HG03159 (cell line): ENCODE data around the gene MCAT.
"Not testable (repeated sequence)": the region's sequence is repeated elsewhere in the genome, so short reads cannot be mapped to it uniquely, and the experiment has no call there.

ENCODE experiments used
- ATAC-seq: cut with Tn5 transposase; IDR thresholded peaks from one replicate; pipeline ENCODE4 v1.9.1; 2021; ENCODE audit warnings: mild to moderate bottlenecking, moderate library complexity; ENCODE audit not compliant: unreplicated experiment

MCAT gene

DNA sequence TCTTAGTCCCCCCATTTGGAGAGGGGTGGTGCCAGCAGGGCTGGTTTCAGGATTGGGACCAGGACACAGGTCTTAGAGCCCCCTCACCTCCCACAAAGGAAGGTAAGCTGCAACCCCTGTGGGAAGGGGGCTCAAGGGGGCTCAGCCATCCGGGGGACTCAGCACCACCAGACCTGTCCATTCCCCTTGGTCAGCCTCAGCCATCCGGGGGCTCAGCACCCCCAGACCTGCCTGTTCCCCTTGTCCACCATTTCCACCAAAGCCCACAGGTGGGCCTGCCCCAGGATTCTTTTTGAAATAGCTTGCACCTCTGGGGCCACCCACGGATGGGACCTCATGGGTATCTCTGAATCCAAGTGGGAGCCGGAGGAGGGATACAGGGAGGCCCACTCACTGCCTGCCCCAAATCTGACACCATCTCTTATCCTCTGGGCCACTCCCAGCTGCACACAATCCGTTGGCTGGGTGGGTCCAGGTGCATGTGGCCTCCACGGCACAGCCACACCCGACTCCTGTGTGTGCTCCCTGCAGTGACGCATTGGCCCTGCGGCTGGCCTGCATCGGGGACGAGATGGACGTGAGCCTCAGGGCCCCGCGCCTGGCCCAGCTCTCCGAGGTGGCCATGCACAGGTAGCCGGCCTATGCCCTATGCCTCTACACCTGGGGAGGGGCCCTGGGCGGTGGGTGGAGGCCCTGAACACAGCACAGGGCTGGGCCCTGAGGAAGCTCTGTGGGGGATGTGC lies 15.9 kb downstream of the MCAT start:
- no peak for ATAC-seq

DNA sequence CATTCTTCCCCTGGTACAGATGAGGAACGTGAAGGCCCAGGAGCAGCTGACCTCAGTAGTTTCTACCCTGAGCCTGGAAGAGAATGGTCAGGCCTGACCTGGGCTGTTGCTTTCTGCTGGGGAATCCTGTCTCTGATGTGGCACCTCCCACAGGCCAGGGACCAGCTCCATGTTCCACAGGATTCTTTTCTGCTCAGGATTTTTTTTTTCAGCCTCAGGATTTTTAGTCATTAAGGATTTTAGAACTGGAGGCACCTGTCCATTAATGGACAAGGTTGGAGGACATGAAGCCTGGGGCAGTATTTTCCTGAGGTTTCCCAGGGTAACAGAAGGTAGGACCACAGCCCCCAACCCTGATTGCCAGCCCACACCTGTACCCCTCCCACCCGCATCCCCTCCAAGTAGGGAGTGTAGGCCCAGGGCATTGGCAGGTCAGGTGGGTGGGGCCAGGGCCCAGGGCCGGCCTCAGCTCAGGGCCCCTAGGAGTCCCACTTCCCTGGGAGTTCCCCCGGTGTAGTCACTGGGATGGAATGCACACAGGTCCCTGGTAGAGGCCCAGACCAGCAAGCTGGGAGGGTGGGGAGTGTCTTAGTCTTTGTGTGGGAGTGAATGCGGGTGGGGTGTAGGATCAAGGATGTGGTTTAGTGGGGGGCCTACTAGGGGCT lies 16.6 kb downstream of the MCAT start:
- ATAC-seq = no peak

DNA sequence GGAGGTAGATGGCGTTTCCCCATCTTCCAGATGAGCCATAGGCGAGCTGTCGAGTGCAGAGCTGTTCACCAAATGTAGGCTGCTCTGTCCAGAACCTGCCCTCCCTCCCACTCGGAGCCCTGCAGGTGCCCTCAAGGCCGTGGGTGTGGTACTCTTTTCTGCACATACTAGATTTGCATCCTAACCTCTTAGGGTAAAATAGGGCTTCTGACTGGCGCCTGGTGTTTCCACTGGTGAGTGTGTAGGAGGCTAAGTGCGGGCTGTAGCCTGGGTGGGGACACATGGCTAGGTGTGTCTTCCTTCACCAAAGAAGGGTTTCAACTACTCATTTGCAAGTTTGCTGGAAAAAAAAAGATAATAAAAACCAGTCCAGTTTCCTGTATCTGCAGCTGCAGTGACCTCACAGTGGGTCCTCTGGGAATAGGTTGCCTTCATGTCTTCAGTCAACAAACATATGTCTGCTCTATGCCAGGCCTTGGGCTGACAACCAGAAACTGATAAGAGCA lies 24.2 kb downstream of the MCAT start:
- no peak for ATAC-seq

DNA sequence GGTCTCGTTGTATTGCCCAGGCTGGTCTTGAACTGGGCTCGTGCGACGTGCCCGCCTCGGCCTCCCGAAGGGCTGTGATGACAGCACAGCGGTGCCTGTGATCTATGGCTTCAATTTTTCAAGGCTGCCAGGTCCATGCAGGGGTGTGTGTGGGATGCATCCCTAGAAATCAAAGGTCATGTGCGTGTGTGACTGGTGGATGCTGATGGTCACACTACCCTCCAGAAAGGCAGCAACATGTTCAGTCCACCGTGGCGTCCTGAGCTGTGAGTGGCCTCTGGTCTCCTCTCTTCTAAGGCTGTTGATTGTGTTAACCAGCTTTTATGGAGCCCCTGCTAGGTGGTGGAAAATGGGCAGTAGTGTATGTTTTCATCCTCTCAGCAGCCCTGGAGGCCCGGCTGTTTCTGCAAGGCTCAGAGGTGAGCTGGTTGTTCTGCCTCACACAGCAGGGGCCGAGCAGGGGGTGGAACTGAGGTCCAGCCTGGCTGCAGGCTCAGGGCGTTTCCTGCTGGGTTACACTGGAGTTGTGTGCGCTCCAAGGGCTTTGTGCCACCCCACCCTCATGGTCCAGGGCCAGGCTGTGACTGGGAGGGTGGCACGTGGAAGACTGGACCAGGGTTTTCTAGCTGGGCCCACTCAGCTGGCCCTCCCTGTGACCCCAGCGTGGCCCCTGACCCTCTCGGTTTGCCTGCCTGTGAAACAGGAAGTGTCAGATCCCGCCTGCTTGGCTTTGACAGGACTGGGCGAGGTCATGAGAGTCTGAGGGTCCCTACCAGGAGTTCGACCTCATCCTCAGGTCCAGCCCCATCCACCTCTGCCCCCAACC lies 25.0 kb downstream of the MCAT start:
- ATAC-seq = no peak

DNA sequence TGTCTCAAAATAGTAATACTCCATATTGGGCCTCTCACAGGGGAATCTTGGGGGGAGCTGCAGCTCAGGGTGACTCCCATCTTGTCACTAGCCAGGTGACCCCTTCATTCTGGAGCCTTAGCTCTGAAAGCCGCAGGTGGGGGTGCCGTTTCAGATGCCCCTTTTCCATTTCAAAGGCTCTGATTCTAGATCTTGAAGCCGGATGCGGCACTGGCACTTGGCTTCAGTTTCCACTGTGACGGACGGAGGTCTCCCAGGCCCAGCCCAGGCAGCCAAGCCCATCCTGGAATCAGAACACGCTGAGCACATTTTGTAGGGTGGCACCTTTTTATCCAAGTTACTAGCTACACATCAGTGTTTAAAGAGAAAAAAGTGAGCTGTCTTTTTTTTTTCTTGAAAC lies 26.3 kb downstream of the MCAT start:
- ATAC-seq = no peak

DNA sequence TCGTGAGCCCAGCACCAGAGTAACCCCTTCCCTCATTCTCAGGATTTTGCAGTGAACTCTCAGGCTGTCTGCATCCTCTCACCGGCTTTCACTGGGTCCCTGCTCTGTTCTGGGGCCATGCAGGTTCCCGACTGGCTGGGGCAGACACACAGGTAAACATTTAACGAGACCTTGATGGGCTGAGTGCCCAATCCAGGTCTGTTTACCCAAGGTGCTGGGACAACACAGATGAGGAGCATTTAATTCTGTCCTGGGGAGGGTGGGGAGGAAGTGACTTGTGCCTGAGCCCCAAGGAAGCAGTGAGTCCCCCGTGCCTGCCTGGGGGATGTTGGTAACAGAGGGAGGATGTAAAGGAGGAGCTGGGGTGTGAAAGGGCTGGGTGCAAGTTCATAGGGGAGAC lies 28.2 kb downstream of the MCAT start:
- no peak for ATAC-seq

DNA sequence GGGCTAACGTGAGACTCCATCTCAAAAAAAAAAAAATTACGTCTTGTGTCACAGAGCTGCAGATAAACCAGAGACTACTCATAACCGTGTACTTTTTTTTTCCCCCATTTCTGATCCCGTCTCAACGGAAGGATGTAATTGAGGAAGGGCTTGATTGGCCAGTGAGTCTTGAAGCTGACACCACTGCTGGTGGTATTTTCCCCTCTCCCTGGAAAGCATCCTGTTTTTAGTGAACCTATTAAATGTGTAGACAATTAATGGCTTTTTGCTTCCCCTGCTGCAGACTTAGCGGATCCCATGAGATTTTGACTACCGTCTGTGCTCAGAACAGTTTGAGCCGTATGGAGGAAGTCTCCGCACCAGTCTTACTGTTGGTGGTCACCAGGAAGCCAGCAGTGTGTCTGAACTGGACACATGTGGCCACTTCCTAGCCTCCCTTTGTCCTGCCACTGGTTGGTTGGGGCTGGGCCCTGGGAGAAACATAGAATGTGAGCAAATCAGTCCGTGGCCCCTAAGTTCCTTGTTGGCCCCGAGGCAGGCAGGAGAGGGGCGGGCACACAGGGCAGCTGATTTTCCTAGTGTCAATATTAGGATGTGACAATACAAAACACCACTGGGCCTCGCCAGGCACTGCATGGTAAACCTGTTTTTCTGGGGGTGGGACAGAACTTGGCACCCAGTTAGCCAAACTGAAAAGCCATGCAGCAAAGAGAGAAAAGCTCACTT lies 29.5 kb downstream of the MCAT start:
- no peak for ATAC-seq

DNA sequence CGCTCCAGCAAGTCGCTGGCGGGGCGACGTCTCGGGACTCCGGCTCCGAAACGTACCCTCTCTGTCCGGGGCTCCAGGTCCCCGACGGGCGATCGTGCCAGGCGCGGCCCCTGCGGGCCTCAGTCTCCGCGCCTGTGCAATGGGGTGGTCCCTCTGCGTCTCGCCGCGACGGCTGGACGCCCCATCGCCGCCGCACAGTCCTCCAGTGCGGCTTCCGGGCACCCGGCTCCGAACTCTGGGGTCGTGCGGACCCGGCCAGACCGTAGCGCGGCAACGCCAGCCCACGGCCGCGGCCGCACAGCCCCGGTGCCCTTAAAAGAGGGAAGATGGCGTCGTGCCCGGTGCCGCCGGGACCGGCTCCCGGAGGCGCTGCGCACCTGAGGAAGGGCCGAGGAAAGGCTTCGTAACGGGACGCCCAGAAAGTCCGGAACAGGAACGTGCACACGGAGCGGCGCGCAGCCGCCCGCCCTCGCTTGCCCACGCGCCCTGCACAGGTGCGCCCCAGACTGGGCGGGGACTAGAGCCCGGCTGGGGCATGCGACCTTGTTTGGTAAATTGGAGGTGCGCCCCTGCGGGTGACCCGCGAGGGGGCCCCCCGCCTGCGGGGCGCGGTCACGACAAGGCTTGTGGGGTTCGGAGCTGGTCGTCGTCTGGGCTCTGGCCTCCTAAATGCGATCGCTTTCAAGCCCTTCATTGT lies 32.1 kb downstream of the MCAT start:
- peak; percentile 47 for ATAC-seq

DNA sequence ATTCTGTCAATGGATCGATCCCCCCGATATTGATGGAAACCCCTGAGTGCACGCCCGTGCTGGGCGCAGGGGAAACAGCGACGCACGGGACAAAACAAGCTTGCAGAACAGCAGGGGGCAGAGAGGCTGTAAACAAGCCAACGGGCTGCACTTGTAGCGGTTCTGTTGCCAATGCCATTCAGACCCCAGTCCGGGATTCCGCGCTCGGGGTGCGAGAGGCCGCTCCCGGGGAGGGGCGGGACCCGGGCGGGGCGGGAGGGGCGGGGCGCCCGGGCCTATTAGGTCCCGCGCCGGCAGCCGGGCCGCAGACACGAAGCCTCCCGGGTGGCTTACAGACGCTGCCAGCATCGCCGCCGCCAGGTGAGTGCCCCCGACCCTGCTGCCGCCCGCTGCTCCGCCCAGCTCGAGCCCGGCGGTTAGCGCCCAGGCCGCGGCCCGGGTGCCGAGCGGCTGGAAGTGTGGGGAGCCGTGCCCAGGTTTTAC lies 32.7 kb downstream of the MCAT start, which contains the start of gene BIK:
BIK (plus strand) TSS at position 307 of the 483 bp plus-strand sequence. CDS start 13,273 bp downstream, outside the sequence.
- ATAC-seq = peak; percentile 39

DNA sequence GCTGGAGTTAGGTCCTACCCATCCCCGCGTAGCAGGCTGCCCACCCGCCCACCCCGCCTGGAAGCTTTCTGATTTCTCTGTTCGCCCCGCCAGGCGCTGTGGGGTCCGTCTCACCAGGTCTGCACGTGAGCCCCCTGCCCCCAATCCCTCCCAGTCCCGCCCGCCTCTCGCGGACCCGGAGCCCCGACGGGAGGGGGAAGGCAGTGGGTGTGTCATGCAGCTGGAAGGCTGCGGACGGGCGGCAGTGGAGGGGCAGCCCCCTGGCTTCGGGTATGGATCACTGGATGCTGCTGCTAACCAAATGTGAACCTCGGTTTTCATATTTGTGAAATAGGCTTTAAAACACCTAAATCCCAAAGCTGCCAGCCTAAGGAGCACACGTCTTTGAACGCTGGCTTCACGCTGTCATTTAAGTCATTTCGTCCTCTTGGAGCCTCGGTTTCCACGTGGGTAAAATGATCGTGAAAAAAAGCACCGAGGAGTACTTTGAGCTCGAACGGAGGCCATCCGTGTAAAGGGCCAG lies 33.2 kb downstream of the MCAT start:
- no peak for ATAC-seq

DNA sequence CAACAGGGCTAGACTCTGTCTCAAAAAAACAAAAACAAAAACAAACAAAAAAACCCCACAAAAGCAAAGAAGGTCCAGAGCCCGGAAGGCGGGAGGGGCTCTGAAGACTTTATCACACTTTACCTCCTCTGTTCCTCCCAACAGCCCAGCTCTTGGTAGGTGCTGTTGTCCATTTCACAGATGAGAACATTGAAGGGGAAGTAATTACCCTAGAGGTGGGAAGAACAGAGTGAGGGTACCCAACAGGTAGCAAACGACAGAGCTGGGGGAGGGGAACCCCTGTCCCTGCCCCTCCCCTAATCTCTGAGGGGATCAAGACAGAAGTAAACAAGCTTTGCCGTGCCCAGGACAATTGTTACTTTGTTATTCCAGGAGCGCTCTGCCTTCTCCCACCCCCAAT lies 33.7 kb downstream of the MCAT start:
- ATAC-seq = no peak

DNA sequence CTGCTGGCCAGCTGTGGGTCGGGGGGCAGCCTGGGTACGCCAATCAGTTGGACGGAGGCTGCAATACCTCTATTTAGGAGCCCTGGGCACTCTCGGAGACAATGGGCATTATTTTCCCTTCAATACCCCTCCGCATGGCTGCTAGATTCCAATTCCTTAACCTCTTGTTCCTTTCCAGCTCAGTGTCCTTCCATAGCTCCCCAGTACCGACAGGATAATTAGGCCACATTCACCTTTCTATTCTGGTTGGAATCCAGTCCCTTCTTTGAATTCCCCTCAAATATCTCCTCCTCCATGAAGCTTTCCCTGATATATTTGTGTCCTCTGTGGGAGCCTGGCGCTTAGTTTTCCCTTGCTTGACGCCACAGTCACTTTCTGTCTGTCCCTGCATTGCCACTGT lies 36.9 kb downstream of the MCAT start:
- ATAC-seq = no peak

DNA sequence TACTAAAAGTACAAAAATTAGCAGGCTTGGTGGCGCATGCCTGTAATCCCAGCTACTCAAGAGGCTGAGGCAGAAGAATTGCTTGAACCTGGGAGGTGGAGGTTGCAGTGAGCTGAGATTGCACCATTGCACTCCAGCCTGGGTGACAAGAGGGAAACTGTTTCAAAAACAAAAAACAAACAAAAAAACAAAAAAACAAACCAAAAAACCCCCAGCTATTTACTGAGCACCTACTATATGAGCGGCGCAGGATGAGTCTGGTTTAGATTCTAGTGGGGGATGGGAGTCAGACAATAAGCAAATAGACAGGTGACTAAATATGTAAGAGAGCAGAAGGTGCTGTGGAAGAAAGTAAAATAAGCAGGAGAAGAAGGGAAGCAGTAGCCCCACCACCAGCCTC lies 38.2 kb downstream of the MCAT start:
- ATAC-seq = not testable (repeated sequence)

DNA sequence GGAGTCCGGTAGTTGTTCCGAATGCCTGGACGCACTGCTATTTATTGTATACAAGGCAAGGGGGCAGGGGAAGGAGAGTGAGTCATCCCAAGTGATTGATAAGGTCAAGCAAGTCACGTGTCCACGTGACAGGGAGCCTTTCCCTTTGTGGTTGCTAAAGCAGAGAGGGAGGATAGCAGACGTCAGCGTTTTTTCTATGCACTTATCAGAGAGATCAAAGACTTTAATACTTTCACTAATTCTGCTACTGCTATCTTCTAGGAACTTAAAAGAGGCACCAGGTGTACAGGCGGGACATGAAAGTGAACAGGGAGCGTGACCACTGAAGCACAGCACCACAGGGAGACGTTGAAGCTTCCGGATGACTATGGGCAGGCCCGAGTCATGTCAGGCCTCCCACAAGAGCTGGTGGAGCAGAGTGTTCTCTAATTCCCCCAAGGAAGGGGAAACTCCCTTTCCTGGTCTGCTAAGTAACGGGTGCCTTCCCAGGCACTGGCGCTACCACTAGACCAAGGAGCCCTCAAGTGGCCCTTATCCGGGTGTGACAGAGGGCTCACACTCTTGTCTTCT lies 39.1 kb downstream of the MCAT start:
- ATAC-seq = not testable (repeated sequence)

DNA sequence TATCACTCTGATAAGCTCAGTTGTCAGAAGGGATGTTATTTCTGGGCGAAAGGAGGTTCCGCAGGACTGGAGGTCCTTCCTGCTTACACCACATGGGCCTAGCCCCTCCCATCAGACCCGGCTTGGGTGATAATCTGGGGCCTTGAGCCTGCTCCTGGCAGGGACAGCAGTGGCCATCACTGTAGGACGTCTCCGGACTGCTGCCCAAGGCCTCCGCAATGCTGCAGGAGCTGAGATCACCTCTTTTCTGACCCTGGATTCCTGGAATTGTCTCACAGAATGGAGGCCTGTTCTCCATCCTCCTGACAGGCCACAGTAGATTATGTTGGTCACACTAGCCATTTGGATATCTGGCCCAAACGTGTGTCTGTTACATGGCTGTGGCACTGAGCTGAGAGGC lies 41.9 kb downstream of the MCAT start:
- ATAC-seq = no peak

DNA sequence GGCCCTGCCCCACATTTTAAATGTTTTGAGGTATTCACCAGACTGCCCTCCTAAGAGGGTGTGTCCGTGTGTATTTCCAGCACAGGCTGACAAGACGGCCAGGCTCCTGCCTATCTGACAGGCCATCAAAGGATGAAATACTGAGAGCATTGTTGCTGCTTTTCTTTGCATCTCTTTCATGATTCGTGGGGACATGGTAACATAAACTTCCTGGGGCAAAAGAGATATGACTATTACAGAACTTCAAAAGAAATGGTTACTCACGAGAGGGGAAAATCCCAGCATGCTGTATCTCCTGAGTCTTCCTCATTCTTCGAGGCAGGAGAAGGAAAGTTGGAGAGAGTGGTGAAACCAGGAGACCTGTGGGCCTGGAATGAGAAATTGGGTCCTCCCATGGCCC lies 43.0 kb downstream of the MCAT start:
- no peak for ATAC-seq

DNA sequence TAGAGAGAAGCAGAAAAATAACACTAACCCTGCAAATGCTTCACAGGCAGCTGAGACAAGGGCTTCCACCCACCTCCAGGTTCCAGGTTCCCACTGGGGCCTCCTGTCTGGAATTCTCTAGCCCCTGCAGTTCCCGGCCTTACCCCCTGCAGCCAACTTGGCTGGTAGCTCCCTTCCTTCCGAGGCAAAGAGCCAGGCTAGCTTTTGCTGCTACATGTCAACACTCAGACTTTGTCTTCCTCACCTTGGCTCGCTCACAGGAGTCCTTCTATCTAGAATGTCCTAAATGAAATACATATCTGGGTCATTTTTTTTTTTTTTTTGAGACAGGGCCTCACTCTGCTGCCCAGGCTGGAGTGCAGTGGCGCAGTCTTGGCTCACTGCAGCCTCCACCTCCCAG lies 44.1 kb downstream of the MCAT start:
- ATAC-seq = no peak

DNA sequence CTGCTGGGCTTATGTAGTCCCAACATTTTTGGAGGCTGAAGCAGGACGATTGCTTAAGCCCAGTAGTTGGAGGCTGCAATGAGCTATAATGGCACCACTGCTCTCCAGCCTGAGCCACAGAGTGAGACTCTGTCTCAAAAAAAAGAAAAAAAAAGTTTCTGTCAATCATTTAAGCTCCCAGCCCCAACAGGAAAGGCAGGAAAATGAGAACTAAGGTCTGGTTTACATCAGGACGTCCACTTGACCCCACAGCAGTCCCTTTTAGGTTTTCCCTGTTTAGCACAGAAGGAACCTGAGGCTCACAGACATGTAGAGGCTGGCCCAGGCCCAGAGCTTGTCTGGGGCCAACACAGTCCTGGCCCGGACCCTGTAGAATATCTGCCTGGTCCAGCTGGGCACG lies 44.8 kb downstream of the MCAT start:
- ATAC-seq = no peak

DNA sequence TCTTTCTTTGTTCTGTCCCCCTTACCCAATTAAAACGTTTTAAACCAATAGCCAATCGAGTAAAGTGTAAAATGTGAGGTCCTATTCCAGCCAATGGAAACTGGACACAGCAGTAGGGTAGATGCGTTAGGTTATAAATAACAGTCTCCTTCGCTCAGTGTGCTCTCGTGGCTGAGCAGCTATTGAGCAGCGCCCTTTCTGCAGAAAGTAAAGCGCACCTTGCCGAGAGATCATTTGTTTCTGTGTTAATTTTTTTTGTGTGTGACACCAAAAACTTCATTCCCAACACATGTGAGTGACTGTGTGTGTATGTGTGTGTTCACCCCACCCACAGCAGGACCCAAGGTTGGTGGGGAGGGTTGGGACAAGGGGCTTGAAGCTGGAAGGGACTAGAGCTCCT lies 46.8 kb downstream of the MCAT start:
- no peak for ATAC-seq

DNA sequence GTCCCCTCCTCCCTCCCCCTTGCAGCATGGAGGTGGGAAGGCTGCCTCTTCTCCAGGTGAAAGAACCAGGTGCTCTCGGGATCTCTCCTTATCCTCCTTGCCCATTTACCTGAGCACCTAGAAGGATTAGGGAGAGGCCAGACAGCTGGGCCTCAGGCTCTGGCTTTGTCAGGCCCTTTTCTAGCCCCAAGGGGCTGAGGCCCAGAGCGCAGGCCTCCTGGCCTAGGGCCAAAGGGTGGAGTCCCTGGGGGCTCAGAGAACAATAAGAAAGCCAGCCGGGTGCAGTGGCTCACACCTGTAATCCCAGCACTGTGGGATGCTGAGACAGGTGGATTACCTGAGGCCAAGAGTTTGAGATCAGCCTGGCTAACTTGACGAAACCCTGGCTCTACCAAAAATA lies 48.6 kb downstream of the MCAT start:
- no peak for ATAC-seq
